ENCODE measurements around the gene CEBPB.

Gene CEBPB

GRCh38 chr20:50190251-50191064 is at the start of gene CEBPB:
Gene CEBPB, plus strand, starts transcription at chr20:50190830. Its CDS starts 204 bp downstream, at chr20:50191034.
- peaks cover 5 to 40% (median 25%) of the 10 kb centered on the region in 11 experiments; a peak in 21 of 22 replicates for H3K36me3 ChIP-seq
- TF ChIP-seq Cebpa-rat (IDR thresholded peaks at IDR 0.05): no peak
- H4K20me1 ChIP-seq: peaks cover 26 to 48% (median 39%) of the 10 kb centered on the region in 11 experiments
- peaks cover 21 to 68% (median 46%) of the 10 kb centered on the region in 10 experiments for H3K4me1 ChIP-seq
- peak within 1 kb of the TSS; percentile 89 to 100 (median 95) for H3K9ac ChIP-seq
- H3K9me3 ChIP-seq (replicated peaks in 1 of 11): 0 out of 22 replicates have a peak, but pooled peaks cover 0 to 7% (median 0%) of the 10 kb centered on the region in 11 experiments
- no peaks in the 10 kb centered on the region for H3K27me3 ChIP-seq
- peak within 1 kb of the TSS; percentile 88 to 100 (median 95) for H3K27ac ChIP-seq
- peak within 1 kb of the TSS; percentile 96 to 99 (median 99) for H3K4me2 ChIP-seq
- H3K4me3 ChIP-seq: peak within 1 kb of the TSS; percentile 82 to 99 (median 90)

GRCh38 chr20:50141018-50141675 is 49.5 kb upstream of the CEBPB start:
- Histone ChIP-seq H3K9me3 (replicated peaks in 1 of 11) (no peaks in the 10 kb centered on the region), H3K4me3 (no peak overlapping the region), H3K27ac (peak overlapping the region in 6 of 11 experiments; percentile 6 to 56 (median 34); a peak in 8 of 22 replicates), H3K9ac (peak overlapping the region in 8 of 11 experiments; percentile 6 to 64 (median 43); a peak in 8 of 22 replicates), H4K20me1 (peaks cover 9 to 95% (median 65%) of the 10 kb centered on the region in 11 experiments; a peak in 19 of 22 replicates), H3K36me3 (peaks cover 55 to 98% (median 74%) of the 10 kb centered on the region in 11 experiments), H3K4me2 (peak overlapping the region in 4 of 11 experiments; percentile 5 to 70 (median 64); a peak in 6 of 22 replicates), H3K4me1 (peaks cover 17 to 93% (median 71%) of the 10 kb centered on the region in 10 experiments), H3K27me3 (no peaks in the 10 kb centered on the region)
- no peak for TF ChIP-seq Cebpa-rat (IDR thresholded peaks at IDR 0.05)

- H3K9me3 ChIP-seq (replicated peaks in 1 of 11): no peaks in the 10 kb centered on the region
- peaks cover 50 to 92% (median 69%) of the 10 kb centered on the region in 11 experiments for H3K36me3 ChIP-seq
- peaks cover 25 to 100% (median 79%) of the 10 kb centered on the region in 10 experiments for H3K4me1 ChIP-seq
- TF ChIP-seq Cebpa-rat (IDR thresholded peaks at IDR 0.05): no peak
- H4K20me1 ChIP-seq: peaks cover 9 to 95% (median 58%) of the 10 kb centered on the region in 11 experiments; a peak in 19 of 22 replicates
- no peaks in the 10 kb centered on the region for H3K27me3 ChIP-seq
- H3K4me2 ChIP-seq: peak overlapping the region in 8 of 11 experiments; percentile 21 to 70 (median 58); a peak in 14 of 22 replicates
- no peak overlapping the region for H3K4me3 ChIP-seq
- H3K27ac ChIP-seq: peak overlapping the region in 7 of 11 experiments; percentile 18 to 56 (median 44); a peak in 8 of 22 replicates
- peak overlapping the region in 9 of 11 experiments; percentile 16 to 64 (median 47); a peak in 14 of 22 replicates for H3K9ac ChIP-seq
Measured at GRCh38 chr20:50141811-50142561, 48.6 kb upstream of the CEBPB start.

GRCh38 chr20:50142812-50143211 is 47.8 kb upstream of the CEBPB start:
- Histone ChIP-seq H3K4me1 (peaks cover 33 to 100% (median 88%) of the 10 kb centered on the region in 10 experiments), H3K4me3 (no peak overlapping the region), H3K27me3 (no peaks in the 10 kb centered on the region), H3K9me3 (replicated peaks in 1 of 11) (no peaks in the 10 kb centered on the region), H3K36me3 (peaks cover 45 to 88% (median 63%) of the 10 kb centered on the region in 11 experiments), H3K9ac (peak overlapping the region in 5 of 11 experiments; percentile 21 to 75 (median 37); a peak in 6 of 22 replicates), H4K20me1 (peaks cover 9 to 95% (median 50%) of the 10 kb centered on the region in 11 experiments; a peak in 18 of 22 replicates), H3K4me2 (peak overlapping the region in 5 of 11 experiments; percentile 29 to 70 (median 54); a peak in 9 of 22 replicates), H3K27ac (peak overlapping the region in 8 of 11 experiments; percentile 29 to 93 (median 87); a peak in 10 of 22 replicates)
- TF ChIP-seq Cebpa-rat (IDR thresholded peaks at IDR 0.05): no peak

- peak overlapping the region in 9 of 11 experiments; percentile 33 to 93 (median 86); a peak in 18 of 22 replicates for H3K4me2 ChIP-seq
- no peak overlapping the region for H3K4me3 ChIP-seq
- peak overlapping the region; percentile 11 to 93 (median 85); a peak in 21 of 22 replicates for H3K27ac ChIP-seq
- TF ChIP-seq Cebpa-rat (IDR thresholded peaks at IDR 0.05): peak; percentile 31 to 94 (median 82); a peak in 20 of 22 replicates
- no peaks in the 10 kb centered on the region for H3K27me3 ChIP-seq
- peaks cover 35 to 100% (median 91%) of the 10 kb centered on the region in 10 experiments for H3K4me1 ChIP-seq
- H4K20me1 ChIP-seq: peaks cover 11 to 95% (median 43%) of the 10 kb centered on the region in 11 experiments; a peak in 15 of 22 replicates
- peaks cover 51 to 88% (median 66%) of the 10 kb centered on the region in 11 experiments for H3K36me3 ChIP-seq
- H3K9me3 ChIP-seq (replicated peaks in 1 of 11): no peaks in the 10 kb centered on the region
- H3K9ac ChIP-seq: peak overlapping the region; percentile 29 to 78 (median 70); a peak in 19 of 22 replicates
Measured at GRCh38 chr20:50144362-50144761, 46.3 kb upstream of the CEBPB start.

- peak overlapping the region; percentile 79 to 93 (median 87); a peak in 20 of 22 replicates for H3K4me2 ChIP-seq
- peaks cover 34 to 100% (median 90%) of the 10 kb centered on the region in 10 experiments for H3K4me1 ChIP-seq
- no peak overlapping the region; a peak in 1 of 20 replicates for H3K4me3 ChIP-seq
- peaks cover 42 to 88% (median 63%) of the 10 kb centered on the region in 11 experiments for H3K36me3 ChIP-seq
- no peak for TF ChIP-seq Cebpa-rat (IDR thresholded peaks at IDR 0.05)
- H3K27me3 ChIP-seq: no peaks in the 10 kb centered on the region
- peak overlapping the region; percentile 84 to 93 (median 85); a peak in 21 of 22 replicates for H3K27ac ChIP-seq
- peaks cover 18 to 95% (median 45%) of the 10 kb centered on the region in 11 experiments; a peak in 14 of 22 replicates for H4K20me1 ChIP-seq
- peak overlapping the region; percentile 39 to 79 (median 75); a peak in 12 of 22 replicates for H3K9ac ChIP-seq
- no peaks in the 10 kb centered on the region for H3K9me3 ChIP-seq (replicated peaks in 1 of 11)
Measured at GRCh38 chr20:50145566-50145965, 45.1 kb upstream of the CEBPB start.

GRCh38 chr20:50146214-50146613 is 44.4 kb upstream of the CEBPB start:
- TF ChIP-seq Cebpa-rat (IDR thresholded peaks at IDR 0.05): no peak
- Histone ChIP-seq H3K36me3 (peaks cover 36 to 88% (median 62%) of the 10 kb centered on the region in 11 experiments), H3K9me3 (replicated peaks in 1 of 11) (no peaks in the 10 kb centered on the region), H3K4me3 (peak overlapping the region in 8 of 10 experiments; percentile 17 to 51 (median 38); a peak in 10 of 20 replicates), H3K9ac (peak overlapping the region; percentile 68 to 79 (median 76)), H4K20me1 (peaks cover 11 to 95% (median 43%) of the 10 kb centered on the region in 11 experiments; a peak in 14 of 22 replicates), H3K4me2 (peak overlapping the region; percentile 79 to 93 (median 87)), H3K4me1 (peaks cover 40 to 100% (median 90%) of the 10 kb centered on the region in 10 experiments), H3K27me3 (no peaks in the 10 kb centered on the region), H3K27ac (peak overlapping the region; percentile 84 to 93 (median 85))
